Caco-2 (cell line): Measurements from ENCODE around the gene ATPAF1. TPM values are rescaled to one million over a fixed set of nuclear protein-coding genes. Genes with fewer than 3 reads are reported as not detected.

ENCODE experiments used
- BruUV-seq: library from RNA; stranded (reverse); fragments of 400-500 nt; replicated peaks from 2 replicates; lab custom pipeline; 2021; lab: Mats Ljungman, UMichigan
- CTCF ChIA-PET: fragments of 300-600 bp; sonication (Branson Sonifier 250); formaldehyde crosslinking; loops from one replicate; lab custom pipeline; 2022; ENCODE audit warnings: antibody characterized with exemption; lab: Charles Lee
- POLR2A ChIA-PET: fragments of 300-600 bp; sonication (Branson Sonifier 250); formaldehyde crosslinking; loops from one replicate; lab custom pipeline; 2022; ENCODE audit warnings: antibody characterized with exemption; lab: Charles Lee
- DNase-seq, 2 experiments: peaks; one replicate each; pipeline versions ENCODE4 v3.0.0 to v3.0.0-alpha.2; 2020 to 2022
- H3K27me3 ChIP-seq: replicated peaks from 2 replicates; pipeline ENCODE4 v1.6.0; 2011; ENCODE audit warnings: low read length; ENCODE audit not compliant: control insufficient read depth, insufficient read depth
- H3K36me3 ChIP-seq: 2 replicates; pipeline ENCODE4 v1.5.1; 2011; ENCODE audit warnings: low read length; ENCODE audit not compliant: control insufficient read depth, insufficient read depth
- H3K4me1 ChIP-seq: fragments of 250-450 bp; sonication (Bioruptor Pico); 2 replicates; pipeline ENCODE4 v1.5.1; 2020; ENCODE audit warnings: mild to moderate bottlenecking
- H3K4me3 ChIP-seq: 2 replicates; pipeline ENCODE4 v1.5.1; 2011; ENCODE audit warnings: low read depth, mild to moderate bottlenecking, control low read depth, low read length
- H3K9me3 ChIP-seq: fragments of 250-450 bp; sonication (Bioruptor Pico); 2 replicates; pipeline ENCODE4 v1.5.1; 2020; ENCODE audit warnings: mild to moderate bottlenecking, moderate library complexity
- H3K27ac Mint-ChIP-seq: one replicate; pipeline ENCODE4 v1.8.0; 2022; ENCODE audit warnings: mixed read lengths; ENCODE audit not compliant: unreplicated experiment
- H3K27me3 Mint-ChIP-seq: one replicate; pipeline ENCODE4 v1.8.0; 2022; ENCODE audit warnings: mixed read lengths; ENCODE audit not compliant: insufficient read depth, unreplicated experiment
- H3K36me3 Mint-ChIP-seq: one replicate; pipeline ENCODE4 v1.8.0; 2022; ENCODE audit warnings: mild to moderate bottlenecking, mixed read lengths; ENCODE audit not compliant: insufficient read depth, unreplicated experiment
- H3K4me1 Mint-ChIP-seq: one replicate; pipeline ENCODE4 v1.8.0; 2022; ENCODE audit warnings: low read depth, mixed read lengths; ENCODE audit not compliant: unreplicated experiment
- H3K4me3 Mint-ChIP-seq: one replicate; pipeline ENCODE4 v1.8.0; 2022; ENCODE audit warnings: mild to moderate bottlenecking, moderate library complexity, mixed read lengths; ENCODE audit not compliant: unreplicated experiment
- H3K9me3 Mint-ChIP-seq: one replicate; pipeline ENCODE4 v1.8.0; 2022; ENCODE audit warnings: mixed read lengths; ENCODE audit not compliant: unreplicated experiment
- CTCF ChIP-seq, 2 experiments: fragments of 200-600 bp in 1 of 2; IDR thresholded peaks; 1 replicate in 1 of 2; 2 replicates in 1 of 2; pipeline versions ENCODE4 v1.5.1 to v1.8.0; 2011 to 2022; ENCODE audit warnings: antibody characterized with exemption in 1 of 2, control low read depth in 1 of 2, inconsistent platforms in 1 of 2, low read depth in 1 of 2, low read length in 1 of 2, mild to moderate bottlenecking in 1 of 2, moderate library complexity in 1 of 2; ENCODE audit not compliant: insufficient read depth in 1 of 2, severe bottlenecking in 1 of 2, unreplicated experiment in 1 of 2
- intact Hi-C: fragments of 100-400 bp; cut with micrococcal nuclease; formaldehyde crosslinking; loops from one replicate; pipeline ENCODE4 v1.10.0; 2022; ENCODE audit not compliant: unreplicated experiment
- total RNA-seq: library from RNA; stranded (reverse); gene quantifications from 2 replicates; pipeline ENCODE4 v1.2.3, GENCODE V29; 2022

The ATPAF1 gene
- total RNA-seq, 1 experiment from 2014 or later, result 31.7 TPM

DNA sequence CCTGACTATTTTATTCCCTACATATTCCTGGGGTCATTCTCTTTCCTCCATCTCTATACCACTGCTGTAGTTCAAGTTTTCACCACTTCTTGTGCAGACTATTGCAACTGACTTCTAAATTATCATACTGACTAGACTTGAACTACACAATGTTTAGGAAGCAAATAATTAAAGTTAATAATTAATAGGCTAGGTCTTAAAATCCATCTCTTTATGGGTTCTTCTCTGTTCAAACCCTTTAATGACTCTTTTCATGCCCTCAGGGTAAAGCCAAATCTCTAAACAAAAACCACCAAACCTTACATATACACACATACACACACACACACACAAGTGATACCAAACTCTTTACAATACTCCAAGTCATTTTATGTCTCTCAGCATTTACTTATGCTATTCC is 29.2 kb downstream of the ATPAF1 start:
- DNase-seq, result no peak
- Mint-ChIP-seq H3K9me3 (no peaks in the 10 kb centered on the region), H3K36me3 (peaks cover 6% of the 10 kb centered on the region), H3K27me3 (no peaks in the 10 kb centered on the region), H3K4me1 (peaks cover 10% of the 10 kb centered on the region), H3K27ac (no peak overlapping the region), H3K4me3 (no peak overlapping the region)
- TF ChIP-seq CTCF (IDR thresholded peaks at IDR 0.05; ENCODE audit: insufficient read depth in 1 of 2, low read depth in 1 of 2, low read length in 1 of 2, severe bottlenecking in 1 of 2, unreplicated experiment in 1 of 2), result no peak
- no peaks in the 10 kb centered on the region for H3K36me3 ChIP-seq
- ChIA-PET POLR2A (no interaction called here), CTCF (no interaction called here)
- no peaks in the 10 kb centered on the region for H3K9me3 ChIP-seq
- no peaks in the 10 kb centered on the region for H3K27me3 ChIP-seq
- H3K4me3 ChIP-seq, result no peak overlapping the region
- no TSS peak for BruUV-seq
- H3K4me1 ChIP-seq, result no peaks in the 10 kb centered on the region; the same call in 1 of the 2 replicates
- intact Hi-C loops, result no loop called here

DNA sequence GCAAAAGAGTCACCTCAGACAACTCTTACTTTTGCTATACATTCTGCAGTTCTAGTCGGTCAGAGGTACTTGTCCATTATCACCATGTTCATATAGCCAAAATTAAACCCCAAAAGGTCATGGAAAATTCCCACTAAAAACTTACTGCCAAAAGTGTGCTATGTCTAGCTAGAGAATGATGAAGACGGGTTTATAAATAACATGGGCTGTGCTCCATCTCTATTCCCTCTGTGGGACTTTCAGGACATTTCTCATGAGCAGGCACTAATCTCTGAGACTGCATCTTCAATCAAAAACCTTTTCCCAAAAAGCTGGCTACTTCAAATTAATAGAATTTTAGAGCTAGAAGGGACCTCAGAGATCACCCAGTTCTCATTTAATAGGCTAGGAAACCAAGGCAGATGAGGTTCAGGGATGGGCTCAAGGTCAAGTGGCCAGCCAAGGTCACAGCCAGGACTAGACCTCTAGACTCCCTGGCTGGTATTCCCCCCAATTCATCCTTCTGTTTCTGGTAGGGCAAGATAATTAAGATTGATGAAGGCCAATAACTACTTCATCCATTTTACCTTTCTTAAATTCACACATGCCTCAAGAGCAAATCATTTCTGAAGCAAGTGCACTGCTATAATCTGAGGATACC is 30.6 kb downstream of the ATPAF1 start:
- POLR2A ChIA-PET, result interaction anchor here (0.9 kb wide), 1 partner anchor 33 kb away, joined by 3 read pairs; no protein-coding TSS in a partner anchor
- no peaks in the 10 kb centered on the region for H3K36me3 ChIP-seq

DNA sequence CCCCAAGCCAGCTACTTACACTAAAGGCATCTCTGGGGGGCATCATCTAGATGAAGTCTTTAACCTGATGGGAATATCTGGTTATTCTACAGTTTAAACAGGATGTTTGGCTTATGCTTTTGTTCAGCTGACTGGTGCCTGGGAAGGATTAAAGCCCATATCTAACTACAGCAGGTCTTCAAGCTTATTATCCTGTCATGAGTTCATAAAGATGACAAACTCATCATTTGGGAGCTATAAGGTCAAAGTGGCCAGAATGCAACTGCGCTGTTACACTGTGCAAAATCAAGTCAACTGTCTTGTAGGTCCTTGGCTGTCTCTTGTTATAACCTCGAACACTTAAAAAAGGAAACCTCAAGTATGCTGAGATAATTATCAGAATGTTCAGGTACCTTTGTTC is 33.0 kb downstream of the ATPAF1 start:
- H3K9me3 Mint-ChIP-seq, result no peaks in the 10 kb centered on the region
- BruUV-seq, result TSS peak; percentile 63
- ChIA-PET POLR2A (no interaction called here), CTCF (no interaction called here)
- no peak overlapping the region for H3K27ac Mint-ChIP-seq
- no peaks in the 10 kb centered on the region for H3K36me3 Mint-ChIP-seq
- no peak overlapping the region for H3K4me3 ChIP-seq
- no peaks in the 10 kb centered on the region; the same call in 1 of the 2 replicates for H3K4me1 ChIP-seq
- no peak for DNase-seq
- H3K4me3 Mint-ChIP-seq, result no peak overlapping the region
- no peaks in the 10 kb centered on the region for H3K27me3 Mint-ChIP-seq
- H3K36me3 ChIP-seq, result no peaks in the 10 kb centered on the region
- H3K27me3 ChIP-seq, result no peaks in the 10 kb centered on the region
- H3K4me1 Mint-ChIP-seq, result peaks cover 10% of the 10 kb centered on the region
- no peak for TF ChIP-seq CTCF (IDR thresholded peaks at IDR 0.05; ENCODE audit: insufficient read depth in 1 of 2, low read depth in 1 of 2, low read length in 1 of 2, severe bottlenecking in 1 of 2, unreplicated experiment in 1 of 2)
- H3K9me3 ChIP-seq, result no peaks in the 10 kb centered on the region
- intact Hi-C loops, result no loop called here

More for the DNA sequence above, 30.6 kb downstream of the ATPAF1 start:
- Histone ChIP-seq H3K9me3 (no peaks in the 10 kb centered on the region), H3K4me1 (no peaks in the 10 kb centered on the region; the same call in 1 of the 2 replicates), H3K4me3 (no peak overlapping the region), H3K27me3 (no peaks in the 10 kb centered on the region)
- H3K27me3 Mint-ChIP-seq, result no peaks in the 10 kb centered on the region
- DNase-seq, result no peak
- TF ChIP-seq CTCF (IDR thresholded peaks at IDR 0.05; ENCODE audit: insufficient read depth in 1 of 2, low read depth in 1 of 2, low read length in 1 of 2, severe bottlenecking in 1 of 2, unreplicated experiment in 1 of 2), result no peak
- peaks cover 6% of the 10 kb centered on the region for H3K36me3 Mint-ChIP-seq
- no TSS peak for BruUV-seq
- H3K4me1 Mint-ChIP-seq, result peaks cover 10% of the 10 kb centered on the region
- no peak overlapping the region for H3K27ac Mint-ChIP-seq
- intact Hi-C loops, result no loop called here
- CTCF ChIA-PET, result no interaction called here
- no peaks in the 10 kb centered on the region for H3K9me3 Mint-ChIP-seq
- H3K4me3 Mint-ChIP-seq, result no peak overlapping the region
